ENCODE data around the gene CD80.
"Not testable (repeated sequence)": the region's sequence is repeated elsewhere in the genome, so short reads cannot be mapped to it uniquely, and the experiment has no call there.

Gene CD80

GRCh38 chr3:119599558-119600174 lies 40.3 kb upstream of the CD80 start:
- TF ChIP-seq, protein P1, sequence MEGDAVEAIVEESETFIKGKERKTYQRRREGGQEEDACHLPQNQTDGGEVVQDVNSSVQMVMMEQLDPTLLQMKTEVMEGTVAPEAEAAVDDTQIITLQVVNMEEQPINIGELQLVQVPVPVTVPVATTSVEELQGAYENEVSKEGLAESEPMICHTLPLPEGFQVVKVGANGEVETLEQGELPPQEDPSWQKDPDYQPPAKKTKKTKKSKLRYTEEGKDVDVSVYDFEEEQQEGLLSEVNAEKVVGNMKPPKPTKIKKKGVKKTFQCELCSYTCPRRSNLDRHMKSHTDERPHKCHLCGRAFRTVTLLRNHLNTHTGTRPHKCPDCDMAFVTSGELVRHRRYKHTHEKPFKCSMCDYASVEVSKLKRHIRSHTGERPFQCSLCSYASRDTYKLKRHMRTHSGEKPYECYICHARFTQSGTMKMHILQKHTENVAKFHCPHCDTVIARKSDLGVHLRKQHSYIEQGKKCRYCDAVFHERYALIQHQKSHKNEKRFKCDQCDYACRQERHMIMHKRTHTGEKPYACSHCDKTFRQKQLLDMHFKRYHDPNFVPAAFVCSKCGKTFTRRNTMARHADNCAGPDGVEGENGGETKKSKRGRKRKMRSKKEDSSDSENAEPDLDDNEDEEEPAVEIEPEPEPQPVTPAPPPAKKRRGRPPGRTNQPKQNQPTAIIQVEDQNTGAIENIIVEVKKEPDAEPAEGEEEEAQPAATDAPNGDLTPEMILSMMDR (IDR thresholded peaks at IDR 0.05; ENCODE audit: control insufficient read depth, insufficient read depth, low read depth, low read length, missing control alignments) = no peak
- no peak overlapping the region for H3K4me3 ChIP-seq (ENCODE audit: control insufficient read depth, low read depth, low read length)
- DNase-seq (ENCODE audit: low read depth) = no peak

- DNase-seq (ENCODE audit: low read depth) = no peak
- no peak overlapping the region for H3K4me3 ChIP-seq (ENCODE audit: control insufficient read depth, low read depth, low read length)
- TF ChIP-seq, protein P1 (IDR thresholded peaks at IDR 0.05; ENCODE audit: control insufficient read depth, insufficient read depth, low read depth, low read length, missing control alignments) = no peak
These were observed 39.1 kb upstream of the CD80 start for GRCh38 chr3:119598410-119599098.

DNA sequence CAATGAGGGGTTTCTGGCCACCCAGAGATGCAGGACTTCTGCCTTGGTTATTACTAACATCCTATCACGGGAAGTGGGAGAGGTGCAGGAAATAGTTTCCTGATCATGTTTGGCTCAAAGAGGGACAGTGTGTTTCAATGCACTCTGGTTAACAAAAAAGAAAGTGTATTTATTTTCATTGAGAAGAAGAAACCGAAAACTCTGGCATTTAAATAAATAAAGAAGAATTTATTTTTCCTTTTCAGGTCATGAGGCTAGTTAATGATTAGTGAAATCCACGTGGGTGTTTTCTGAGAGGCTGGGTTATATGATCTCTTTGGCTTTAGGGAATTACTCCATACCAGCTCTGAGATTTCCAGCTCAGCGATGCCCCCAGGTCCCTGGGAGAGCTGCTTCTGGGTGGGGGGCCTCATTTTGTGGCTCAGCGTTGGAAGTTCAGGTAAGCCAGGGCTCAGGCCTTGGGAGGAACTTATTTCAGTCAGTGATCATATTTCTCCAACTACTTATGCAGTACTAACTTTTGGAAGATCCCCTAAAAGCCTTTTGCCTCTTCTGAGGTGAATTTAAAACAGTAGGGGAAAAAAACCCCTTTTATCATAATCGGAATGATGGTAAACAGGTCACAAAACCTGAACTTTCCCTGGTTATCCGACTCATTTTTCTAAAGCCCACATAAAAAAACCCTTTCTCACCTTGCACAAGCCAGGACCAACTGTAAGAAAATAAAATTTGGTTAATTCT lies 38.3 kb upstream of the CD80 start, which contains the start of gene PLA1A:
Gene PLA1A, plus strand, starts transcription at position 338 of the 741 bp plus-strand sequence. Its CDS starts 29 bp downstream, at position 367.
- no peak for DNase-seq (ENCODE audit: low read depth)
- TF ChIP-seq, protein P1 (IDR thresholded peaks at IDR 0.05; ENCODE audit: control insufficient read depth, insufficient read depth, low read depth, low read length, missing control alignments) = no peak
- no peak within 1 kb of the TSS for H3K4me3 ChIP-seq (ENCODE audit: control insufficient read depth, low read depth, low read length)

DNA sequence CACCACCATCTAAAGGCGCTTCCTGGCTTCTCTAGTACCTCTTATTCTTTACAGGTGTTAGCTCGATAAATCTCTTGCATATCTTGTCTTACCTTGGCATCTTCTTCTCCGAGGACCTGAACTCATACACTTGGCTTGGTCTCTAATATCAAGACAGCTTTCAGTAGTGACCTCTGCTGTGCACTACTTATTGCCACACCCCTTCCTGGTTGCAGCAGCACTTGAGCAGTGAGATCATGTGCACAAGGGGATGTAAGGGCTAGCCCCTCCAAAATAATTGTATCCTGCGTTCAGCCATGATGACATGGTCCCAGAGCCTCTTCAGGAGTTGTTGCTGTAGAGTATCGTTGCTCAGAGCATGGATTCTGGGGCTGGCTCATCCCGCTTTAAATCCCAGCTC lies 37.0 kb upstream of the CD80 start:
- no peak overlapping the region for H3K4me3 ChIP-seq (ENCODE audit: control insufficient read depth, low read depth, low read length)
- DNase-seq (ENCODE audit: low read depth) = no peak
- TF ChIP-seq, protein P1 (IDR thresholded peaks at IDR 0.05; ENCODE audit: control insufficient read depth, insufficient read depth, low read depth, low read length, missing control alignments) = no peak

DNA sequence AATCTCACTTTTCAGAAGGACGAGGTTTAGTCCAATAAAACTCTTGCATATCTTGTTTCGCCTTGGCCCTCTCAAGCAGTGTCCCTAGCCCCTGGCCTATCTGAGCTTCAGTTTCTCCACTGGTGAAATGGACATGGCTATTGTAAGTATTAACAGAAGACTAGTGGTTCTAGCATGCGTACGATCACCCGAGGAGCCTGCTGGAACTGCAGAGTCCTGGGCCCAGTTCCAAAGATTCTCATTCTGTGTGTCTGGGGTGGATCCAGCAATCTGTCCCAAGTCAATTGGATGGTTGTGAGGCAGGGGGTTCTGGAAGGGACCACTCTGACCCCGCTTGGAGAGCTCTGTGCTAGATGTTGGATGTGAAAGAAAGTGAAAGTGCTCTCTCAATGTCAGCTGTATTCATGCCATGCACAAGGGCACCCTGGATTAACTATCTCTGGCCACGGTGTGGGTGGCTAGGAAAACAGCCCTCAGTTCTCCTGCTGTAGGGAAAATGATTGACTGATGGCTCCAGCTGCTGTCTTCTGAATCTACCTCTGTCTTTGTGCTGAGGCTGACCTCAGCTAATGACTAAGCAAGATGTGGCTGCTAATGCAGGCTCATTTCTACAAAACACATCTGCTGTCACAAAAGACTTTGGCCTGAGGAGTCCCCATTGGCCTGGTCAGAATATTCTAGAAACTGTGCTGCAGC lies 36.4 kb upstream of the CD80 start:
- H3K4me3 ChIP-seq (ENCODE audit: control insufficient read depth, low read depth, low read length) = no peak overlapping the region
- TF ChIP-seq, protein P1 (IDR thresholded peaks at IDR 0.05; ENCODE audit: control insufficient read depth, insufficient read depth, low read depth, low read length, missing control alignments) = no peak
- no peak for DNase-seq (ENCODE audit: low read depth)

DNA sequence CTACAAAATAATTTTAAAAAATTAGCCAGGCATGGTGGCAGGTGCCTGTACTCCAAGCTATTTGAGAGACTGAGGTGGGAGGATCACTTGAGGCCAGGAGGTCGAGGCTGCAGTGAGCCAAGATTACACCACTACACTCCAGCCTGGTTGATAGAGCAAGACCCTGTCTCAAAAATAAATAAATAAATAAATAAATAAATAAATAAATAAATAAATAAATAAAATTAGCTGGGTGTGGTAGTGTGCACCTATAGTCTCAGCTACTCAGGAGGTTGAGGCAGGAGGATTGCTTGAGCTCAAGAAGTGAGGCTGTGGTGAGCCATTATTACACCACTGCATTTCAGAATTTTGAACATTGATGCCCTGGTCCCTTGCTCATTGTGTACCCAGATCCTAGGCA lies 35.5 kb upstream of the CD80 start:
- DNase-seq (ENCODE audit: low read depth); H3K4me3 ChIP-seq (ENCODE audit: control insufficient read depth, low read depth, low read length): not testable (repeated sequence)
